Measurements from ENCODE around the gene TIMMDC1.

- no peak for TF ChIP-seq CTCF (IDR thresholded peaks at IDR 0.05)
- TF ChIP-seq POLR2A (IDR thresholded peaks at IDR 0.05) = no peak
Measured at GRCh38 chr3:119570229-119570628, 71.9 kb downstream of the TIMMDC1 start.

All from stomach (tissue), 4 donors.